GF-D8 (cell line): ENCODE results near the gene MON1A.

Source experiments
- DNase-seq: peaks from one replicate; lab custom pipeline; 2025; lab: John Stamatoyannopoulos, UW

MON1A gene

DNA sequence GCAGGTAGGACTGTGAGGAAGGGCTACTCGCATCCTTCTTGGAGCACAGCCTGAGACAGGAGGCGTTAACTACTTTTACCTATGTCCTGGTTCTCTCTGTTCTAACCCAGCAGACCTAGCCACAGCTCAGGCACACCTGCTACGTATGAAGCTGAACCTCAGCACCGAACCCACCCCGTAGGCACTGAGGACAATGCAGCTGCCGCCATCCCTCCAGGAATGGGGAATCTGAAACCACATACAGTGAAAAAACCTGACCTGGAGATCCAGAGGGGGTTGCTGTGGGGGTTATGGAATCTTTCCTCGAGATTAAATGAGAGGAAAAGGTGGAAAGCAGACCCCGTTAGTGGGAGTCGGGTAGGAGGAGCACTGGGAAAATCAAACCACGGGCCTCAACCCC, 40.3 kb downstream of the MON1A start:
- DNase-seq = no peak

DNA sequence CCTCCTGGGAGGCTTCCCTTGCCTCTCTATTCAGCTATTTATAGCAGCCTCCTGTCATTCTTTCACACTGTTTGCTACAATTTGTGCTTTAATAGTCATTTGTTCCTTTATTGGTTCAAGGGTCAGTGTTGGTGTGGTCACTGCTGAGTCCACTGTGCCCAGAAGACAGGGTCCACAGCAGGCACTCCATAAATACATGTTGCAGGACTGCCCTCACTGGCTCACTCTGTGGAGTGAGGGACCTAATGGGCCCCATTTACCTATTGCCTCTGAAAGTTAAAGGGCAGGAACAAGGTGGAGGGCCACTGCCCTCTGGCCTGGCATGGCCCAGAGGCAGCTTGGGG, 42.7 kb downstream of the MON1A start:
- DNase-seq = no peak

DNA sequence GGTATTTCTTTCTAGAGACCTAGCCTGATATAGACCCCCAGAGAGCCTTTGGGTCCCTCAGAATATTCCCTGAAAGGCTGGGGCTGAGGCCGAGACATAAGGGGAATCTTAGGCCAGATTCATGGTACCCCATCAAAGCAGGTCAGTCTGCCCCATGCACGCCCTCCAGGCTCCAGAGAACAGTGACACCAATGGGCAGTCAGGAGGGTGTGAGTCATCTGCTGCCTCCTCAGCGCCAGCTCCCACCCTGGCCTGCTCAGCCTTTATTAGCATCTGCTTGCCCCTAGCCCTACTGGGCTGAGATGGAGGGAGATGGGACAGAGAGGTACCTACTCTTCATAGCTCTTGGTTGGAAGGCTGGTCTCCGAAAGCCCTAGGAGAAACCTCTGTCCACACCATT, 45.6 kb downstream of the MON1A start:
- DNase-seq = no peak

DNA sequence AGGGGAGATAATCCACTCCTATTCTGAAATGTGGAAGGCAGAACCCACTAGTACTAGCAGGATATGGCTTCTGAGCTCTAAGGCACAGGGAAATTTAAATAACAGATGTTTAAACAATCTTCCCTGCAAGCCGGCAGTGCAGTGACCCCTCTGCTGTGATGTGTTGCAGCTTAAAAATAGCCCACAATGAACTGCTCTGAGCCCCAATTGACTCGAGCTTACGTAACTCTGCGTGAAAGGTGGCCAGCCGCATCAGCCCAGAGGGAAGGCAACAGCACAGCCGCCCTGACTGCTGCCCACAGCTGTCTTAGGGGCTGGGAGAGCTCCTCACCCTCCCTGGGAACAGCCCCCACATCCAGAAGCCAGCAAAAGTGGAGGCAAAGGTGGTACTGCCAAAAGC, 47.4 kb downstream of the MON1A start:
- DNase-seq = no peak

DNA sequence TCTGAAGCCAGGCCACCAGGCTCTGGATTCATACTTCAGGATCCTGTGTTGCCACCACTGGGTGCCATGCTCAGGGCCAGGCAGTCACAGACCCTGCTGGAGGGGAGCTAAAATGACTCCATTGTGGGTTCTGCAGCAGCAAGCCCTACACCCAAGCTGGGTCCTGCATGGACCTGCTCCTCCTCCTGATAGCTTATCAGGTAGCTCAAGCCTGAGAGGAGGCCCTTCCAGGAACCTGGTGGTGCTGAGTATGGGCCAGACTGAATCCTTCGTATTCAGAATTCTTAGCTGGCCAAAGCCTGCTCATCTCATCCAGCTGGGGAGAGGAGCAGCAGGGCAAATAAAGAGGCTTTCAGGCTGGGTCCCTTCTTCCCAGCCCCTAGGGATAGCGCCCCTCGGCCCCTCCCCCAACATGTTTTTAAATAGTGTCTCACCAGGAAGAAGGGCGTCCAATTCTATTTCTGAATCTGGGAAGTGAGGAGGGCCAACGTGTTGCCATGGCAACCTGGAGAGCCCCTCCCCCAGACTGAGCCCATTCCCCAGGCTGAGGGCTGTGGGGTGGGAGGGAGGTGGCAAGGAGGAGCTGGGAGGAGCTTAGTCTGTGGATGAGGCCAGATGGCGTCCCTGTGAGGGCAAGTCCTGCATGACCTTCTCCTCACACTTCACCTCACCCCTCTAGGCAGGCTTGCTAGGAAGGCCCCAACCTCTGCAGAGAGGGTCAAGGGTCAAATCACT, 48.9 kb downstream of the MON1A start:
- DNase-seq = no peak

DNA sequence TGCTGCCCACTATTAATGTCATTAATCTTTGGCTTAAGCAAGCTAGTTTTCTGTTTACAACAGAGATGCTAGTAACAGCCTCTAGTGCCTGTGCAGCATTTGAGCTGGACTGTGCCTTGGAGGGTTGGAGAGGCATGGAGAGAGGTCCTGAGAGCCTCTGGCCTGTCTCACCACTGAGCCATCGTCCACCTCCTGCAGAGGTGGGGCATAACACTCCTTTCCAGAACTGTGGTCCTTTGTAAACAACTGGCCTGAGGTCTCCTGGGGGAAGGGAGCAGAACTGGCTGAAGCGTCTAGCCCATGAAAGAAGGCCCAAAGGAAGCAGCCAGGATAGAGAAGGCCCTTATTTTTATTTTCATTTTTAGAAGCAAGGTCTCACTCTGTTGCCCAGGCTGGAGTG, 49.9 kb downstream of the MON1A start:
- DNase-seq = no peak

DNA sequence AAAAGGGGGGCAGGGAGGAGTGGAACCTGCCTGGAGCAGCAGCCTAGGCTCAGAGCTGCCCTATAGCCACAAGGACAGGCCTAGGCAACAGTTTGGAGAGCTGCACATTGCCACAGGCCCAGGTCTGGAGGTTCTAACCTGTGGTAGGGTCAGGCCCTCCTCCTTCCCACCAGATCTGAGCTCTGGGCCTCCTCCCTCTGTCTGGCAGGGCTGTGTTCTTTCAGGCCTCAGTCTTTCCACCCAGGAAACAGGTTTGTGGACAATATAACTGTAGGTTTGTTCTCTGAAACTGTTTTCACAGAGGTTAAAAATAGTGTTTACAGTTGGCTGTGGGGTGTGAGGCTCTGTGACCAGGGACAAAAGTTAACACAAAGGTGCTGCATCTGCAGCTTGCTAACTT, 50.9 kb downstream of the MON1A start:
- no peak for DNase-seq

DNA sequence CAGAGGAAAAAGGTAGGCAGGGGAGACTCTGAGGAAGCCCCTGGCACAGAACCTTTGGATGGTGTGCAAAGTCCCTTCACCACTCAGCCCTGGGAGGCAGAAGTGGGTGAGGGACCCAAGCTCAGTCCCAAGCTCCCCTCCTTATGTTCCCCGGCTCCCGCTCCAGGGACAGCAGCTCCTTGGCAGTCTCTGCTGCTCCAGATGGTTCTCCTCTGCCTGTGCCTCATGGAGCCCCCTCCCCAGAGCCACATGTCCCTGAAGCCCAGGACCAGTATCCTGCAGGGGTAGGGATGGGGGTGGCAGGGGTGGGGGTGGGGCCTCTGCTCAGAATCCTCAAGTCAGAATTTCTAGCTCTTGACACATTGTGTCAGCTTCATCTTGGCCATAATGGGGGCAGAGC, 51.9 kb downstream of the MON1A start:
- DNase-seq = no peak

DNA sequence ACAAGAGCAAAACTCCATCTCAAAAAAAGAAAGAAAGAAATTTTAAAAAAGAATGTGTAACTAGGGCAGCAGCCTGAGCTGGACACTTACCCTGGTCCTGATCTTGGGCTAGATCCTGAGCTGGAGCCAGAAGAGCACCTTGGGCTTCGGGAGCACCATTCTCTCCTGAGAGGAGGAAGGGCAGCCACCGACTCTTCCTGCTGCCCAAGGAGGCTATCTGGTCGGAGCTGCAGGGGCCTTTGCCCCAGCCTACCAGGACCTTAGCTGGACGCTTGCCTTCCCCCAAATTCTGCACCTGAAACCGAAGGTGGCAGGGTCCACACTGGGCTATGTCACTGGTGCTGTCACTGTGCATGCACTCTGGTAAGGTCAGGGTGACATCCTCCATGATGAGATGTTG, 53.0 kb downstream of the MON1A start:
- DNase-seq = no peak

DNA sequence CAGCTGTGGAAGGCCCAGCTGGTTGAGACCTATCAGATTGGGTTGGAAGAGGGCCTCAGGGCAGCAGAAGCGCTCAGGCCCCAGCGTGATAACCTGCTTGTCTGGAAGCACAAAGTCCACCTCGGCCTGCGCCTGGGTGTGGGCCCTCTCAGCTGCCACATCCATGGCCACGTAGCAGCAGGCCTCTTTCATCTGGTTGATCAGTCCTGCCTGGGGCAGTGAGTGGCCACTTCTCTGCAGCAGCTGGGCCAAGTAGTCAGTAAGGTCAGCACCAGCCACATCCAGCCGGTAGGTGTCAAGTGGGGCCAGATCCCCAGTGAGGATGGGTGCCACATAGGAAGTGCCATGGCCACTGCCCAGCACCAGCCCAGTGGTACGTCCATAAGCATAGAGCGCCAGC, 56.0 kb downstream of the MON1A start:
- no peak for DNase-seq

DNA sequence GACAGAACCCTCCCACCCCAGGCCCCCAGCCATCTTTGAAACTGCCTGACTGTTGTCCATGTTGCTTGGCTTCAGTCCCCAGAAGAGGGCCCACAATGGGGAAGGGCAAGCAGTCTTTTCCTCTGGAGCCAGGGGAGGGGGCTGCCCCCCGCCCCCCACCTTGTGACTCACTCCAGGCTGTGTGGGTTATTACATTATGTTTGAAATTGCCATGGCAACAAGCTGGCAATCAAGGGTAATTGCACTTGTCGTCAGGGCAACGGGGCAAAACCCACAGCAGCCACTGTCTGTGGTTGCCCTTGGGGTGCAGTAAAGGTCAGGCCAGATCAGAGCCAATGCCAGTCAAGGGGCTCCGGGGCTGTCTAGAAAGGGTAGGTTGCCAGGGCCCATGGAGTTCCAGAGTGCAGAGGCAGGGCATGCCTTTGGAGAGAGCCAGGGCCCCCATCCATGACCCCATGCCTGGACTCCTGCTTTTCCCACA, 56.8 kb downstream of the MON1A start:
- DNase-seq = no peak

DNA sequence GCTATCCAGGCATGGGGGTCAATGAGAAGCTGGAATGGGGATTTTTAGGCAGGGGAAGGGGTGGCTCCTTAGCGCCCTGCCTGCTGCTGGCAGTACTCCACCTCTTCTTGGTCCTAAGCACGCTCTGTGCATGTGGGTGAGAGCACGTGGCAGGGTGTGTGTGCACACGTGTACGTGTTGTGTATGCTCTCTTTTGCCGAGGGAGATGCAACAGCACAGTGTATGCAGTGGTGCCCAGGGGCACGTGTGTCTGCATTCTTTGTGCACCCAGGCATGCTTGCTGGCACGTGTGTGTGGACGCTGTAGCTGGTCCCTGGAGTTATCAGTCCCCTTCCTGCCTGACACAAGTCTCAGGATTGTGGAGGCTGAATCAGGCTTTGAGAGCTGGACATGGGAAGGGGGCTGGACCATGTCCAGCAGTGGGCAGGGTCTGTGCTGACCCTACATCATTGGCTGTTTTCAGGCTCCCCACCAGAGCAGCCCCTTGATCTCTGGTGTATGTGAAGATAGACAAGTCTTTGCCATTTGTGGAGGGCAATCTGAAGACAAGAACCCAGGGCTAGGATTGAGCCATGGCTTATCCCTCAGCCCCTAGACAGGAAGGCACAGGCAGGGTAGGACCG, 58.0 kb downstream of the MON1A start:
- no peak for DNase-seq

DNA sequence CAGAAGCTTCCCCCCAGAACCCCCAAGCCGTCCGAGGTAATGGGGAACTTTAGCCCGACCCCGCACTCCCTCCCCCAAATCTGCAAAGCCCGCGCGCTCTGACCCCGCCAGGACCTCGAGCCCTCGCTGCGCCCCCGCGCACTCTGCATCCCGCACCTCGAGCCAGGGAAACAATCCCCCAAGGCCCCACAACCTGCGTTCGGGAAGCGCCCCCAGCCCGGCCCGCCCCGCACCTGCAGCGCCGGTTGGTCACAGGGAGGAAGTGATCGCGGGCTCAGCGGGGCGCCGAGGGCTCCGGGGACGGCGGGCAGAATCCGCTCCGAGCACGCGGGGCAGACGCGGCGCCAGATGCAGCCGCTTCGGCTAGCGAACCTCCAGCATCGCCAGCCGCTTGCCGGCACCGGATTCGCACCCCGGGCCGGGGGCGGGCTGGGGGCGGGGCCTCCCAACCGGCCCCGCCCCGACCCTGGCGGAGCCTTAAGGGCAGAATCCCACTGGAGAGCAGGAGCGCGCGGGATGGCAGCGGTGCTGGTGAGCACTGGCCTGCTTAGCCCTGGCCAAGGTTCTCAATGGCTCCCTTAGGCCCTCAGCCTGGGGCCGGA, 60.0 kb downstream of the MON1A start, which contains the start of gene CAMKV:
Gene CAMKV (minus strand): TSS at position 382 of the 602 bp plus-strand sequence. CDS start 7,518 bp downstream, outside the sequence.
- no peak for DNase-seq

DNA sequence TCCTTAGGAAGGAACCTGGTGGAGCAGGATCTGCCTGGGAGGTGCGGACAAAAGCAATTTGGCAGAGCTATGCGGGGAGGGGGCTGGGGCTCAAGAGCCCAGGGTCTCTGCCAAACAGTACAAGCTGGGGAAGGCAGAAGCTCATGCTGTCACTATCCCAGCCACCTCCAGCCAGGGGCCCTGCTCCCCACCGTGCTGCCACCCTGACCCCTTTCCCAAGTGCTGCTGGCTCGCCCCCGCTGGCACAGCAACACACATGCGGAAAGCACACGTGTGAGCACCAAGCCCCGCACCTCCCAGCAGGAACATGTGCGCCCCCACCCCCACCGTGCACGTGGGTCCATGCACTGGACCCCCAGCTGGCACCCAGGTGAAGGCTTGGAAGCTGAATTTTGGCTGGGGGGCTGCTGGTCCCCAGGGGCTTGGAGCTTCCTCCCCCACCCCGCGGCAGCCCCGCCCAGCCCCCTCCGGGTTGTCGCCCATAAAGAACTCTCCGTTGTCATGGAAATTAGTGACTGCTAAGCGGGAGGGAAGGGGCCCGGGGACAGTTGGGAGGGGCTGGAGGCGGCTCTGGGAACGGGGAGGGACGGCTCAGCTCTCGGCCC, 60.6 kb downstream of the MON1A start:
- DNase-seq = no peak

DNA sequence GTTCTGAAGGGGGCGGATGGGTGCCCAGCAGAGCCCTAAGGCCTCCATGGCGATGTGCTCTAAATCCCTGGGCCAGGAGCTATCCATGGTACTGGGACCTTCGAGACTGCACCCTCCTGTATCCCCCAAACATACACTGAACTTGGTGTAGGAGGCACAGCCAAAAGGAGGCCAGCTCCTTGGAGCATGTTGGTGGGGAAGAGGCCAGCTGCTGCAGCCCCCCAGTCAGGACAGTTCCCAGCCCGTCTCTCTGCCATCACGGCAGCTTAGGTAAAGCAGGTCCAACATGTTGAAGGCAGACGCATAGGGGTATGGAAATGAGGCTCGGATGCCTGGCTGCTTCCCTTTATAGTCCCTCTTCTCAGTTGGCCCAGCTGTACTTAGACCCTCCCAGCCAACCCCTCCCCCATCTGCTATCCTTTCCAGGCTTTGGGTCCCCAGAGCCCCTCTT, 61.7 kb downstream of the MON1A start:
- no peak for DNase-seq

DNA sequence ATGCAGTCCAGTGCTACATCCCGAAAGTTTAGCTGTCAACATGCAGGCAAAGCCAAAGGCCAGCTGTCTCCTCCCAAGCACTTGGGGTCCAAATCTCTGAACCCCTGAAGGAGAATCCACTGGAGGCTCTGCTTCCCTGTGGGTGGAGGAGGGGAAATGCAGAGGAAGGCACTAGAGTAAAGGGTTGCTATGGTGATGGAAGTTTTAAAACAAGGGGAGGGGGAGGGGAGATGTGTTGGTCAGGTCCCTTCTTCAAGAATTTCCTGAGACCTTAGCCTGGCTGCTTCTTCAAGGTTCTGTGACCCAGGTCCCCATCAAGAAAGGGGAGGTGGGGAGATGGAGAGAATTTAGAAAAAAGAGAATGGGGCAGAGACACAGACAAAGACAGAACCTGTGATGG, 62.2 kb downstream of the MON1A start:
- no peak for DNase-seq

DNA sequence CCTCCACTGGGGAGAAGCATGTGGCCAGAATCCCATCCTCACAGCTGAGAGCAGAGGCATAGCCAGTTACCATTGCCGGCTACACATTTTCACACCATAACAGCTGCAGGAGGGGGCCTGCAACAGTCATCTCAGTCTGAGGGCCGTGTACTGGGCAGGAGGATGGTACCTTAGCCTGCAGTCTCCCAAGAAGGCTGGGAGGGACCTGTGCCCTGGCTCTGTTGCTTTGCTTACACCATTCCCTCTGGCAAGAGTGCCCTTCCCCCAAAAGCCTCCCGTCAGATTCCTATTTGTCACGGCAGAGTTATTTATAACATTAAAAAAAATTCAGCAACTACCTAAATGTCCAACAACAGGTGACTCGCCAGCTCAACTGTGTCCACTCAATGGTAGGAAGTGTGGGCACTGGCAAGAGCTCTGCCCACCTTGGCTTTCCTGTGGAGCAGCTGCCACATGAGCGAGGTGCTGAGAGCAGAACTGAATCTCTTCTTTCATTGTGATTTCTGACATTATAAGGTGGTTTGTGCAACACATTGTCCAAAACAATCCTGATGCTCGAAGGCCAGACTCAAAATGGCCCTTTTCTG, 64.3 kb downstream of the MON1A start:
- no peak for DNase-seq

DNA sequence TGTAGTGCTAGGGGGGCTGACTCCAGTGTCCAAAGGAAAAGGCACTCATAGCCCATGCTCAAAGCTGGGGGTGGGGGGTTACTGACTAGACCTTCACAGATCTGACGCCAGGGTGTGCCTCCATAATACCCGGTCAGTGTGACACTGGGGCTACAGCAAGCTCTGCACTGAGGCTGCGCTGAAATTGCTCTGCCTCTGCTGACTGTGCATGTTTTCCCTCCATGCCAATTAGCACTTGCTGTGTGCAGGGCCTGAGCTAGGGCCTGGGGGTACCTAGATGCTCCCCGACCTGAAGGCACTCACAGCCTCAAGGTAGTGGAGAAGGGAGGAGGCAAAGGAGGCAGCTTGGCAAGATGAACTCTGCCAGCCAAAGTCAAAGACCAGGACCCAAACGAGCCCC, 65.1 kb downstream of the MON1A start:
- no peak for DNase-seq

DNA sequence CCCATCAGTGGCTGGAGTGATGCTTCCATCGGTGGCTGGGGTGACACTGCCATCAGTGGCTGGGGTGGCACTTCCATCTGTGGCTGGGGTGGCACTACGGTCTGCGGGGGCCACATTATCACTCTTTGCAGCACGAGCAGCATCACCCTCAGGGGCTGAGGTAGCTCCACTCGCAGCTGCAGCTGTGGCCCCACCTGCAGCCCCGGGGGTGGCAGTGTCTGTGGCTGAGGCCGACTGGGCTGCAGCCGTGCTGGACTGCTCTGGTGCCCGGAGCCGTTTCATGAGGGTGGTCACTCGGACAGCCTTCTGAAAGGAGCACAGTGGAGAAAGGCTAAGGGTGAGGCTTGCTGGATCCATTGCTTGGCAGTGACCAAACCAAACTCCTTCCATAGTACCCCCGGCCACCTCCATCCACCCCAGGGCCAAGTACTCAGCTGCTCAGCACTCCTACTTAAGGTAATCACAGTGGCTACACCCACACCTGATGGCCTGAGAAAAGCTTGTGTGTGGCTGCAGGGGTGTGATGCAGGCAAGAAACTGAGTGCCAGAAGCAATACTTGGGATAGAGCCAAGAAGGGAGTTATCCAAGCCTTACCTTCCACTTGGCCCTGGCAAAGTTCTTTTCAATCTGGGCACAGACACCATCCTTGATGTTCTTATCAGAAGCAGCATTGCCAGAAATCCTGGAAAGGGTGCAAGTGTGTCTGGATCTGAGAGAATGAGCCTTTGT, 69.9 kb downstream of the MON1A start:
- DNase-seq = no peak
